ENCODE data around the gene LASP1NB.

Gene LASP1NB

GRCh38 chr17:38961413-38961812 is 36.0 kb downstream of the LASP1NB start (continued):
- TF ChIP-seq CHD7 (IDR thresholded peaks at IDR 0.05; ENCODE audit: insufficient replicate concordance, low read length) (no peak), EZH2 (IDR thresholded peaks at IDR 0.05; ENCODE audit: low read depth, low read length, severe bottlenecking) (no peak), GABPA (IDR thresholded peaks at IDR 0.05; ENCODE audit: borderline replicate concordance, insufficient read depth, low read length) (no peak), KDM5A (IDR thresholded peaks at IDR 0.05; ENCODE audit: low read length) (no peak), PHF8 (conservative IDR thresholded peaks at IDR 0.05; ENCODE audit: low read depth, low read length) (no peak), HDAC2 (IDR thresholded peaks at IDR 0.05; ENCODE audit: borderline replicate concordance in 1 of 2, low read depth in 2 of 2, low read length in 2 of 2) (no peak), HDAC6 (IDR thresholded peaks at IDR 0.05; ENCODE audit: low read depth, low read length) (no peak)
